ENCODE data around the gene SKA1. TPM values are rescaled to one million over a fixed set of nuclear protein-coding genes. Genes with fewer than 3 reads are reported as not detected.

The SKA1 gene, protein sequence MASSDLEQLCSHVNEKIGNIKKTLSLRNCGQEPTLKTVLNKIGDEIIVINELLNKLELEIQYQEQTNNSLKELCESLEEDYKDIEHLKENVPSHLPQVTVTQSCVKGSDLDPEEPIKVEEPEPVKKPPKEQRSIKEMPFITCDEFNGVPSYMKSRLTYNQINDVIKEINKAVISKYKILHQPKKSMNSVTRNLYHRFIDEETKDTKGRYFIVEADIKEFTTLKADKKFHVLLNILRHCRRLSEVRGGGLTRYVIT
- total RNA-seq (2021), result 20.2 and 20.6 TPM in 2 replicates
- long read RNA-seq, transcript SKA1-201 (7 exons, 2,905 nt), result major isoform, 9 of 30 reads
- long read RNA-seq, transcript SKA1-202 (7 exons, 979 nt), result minor isoform, 6 of 30 reads
- long read RNA-seq, partial matches to known transcripts, result 4 of 30 reads
- long read RNA-seq, other reads (novel, unspliced or antisense), result 11 of 30 reads

DNA sequence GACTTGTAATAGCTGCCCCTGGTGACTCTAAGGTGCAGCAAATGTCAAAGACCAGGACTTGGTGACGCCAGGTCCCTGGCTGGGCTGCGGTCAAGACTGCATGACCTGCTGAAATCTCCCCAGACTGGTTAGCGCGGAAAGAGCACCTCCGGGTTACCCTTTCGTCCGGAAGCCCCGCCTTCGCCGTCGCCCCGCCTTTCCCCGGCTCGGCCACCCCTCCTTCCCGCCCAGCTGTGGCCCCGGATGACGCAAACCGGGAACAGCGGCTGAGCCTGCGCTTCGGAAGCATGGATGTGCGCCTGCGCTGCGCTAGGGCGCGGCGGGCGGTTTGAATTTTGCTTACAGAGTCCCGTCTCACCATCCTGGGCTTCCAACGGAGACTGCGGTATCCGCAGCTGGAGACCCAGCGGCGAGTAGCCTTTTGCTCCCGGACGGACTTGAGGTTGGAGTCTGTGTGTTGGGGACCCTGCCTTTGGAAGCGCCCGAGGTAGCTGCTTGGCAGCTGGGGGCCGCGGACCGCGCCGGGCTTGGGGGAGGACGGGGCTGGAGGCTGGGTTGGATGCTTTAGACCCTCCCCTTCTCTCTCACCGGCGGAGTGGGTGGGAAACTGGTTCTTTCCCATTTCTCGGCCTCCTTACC, at the start of gene SKA1:
TSS of gene SKA1 (plus strand) at position 294 of the 639 bp plus-strand sequence. CDS start 785 bp downstream, outside the sequence.
- H2BK15ac ChIP-seq (ENCODE audit: low read depth, low read length), result no peak within 1 kb of the TSS

More for the DNA sequence above, at the start of gene SKA1:
- Histone ChIP-seq H3T11ph (ENCODE audit: low read length) (no peak within 1 kb of the TSS), H2AFZ (ENCODE audit: low read length) (peak within 1 kb of the TSS; percentile 80), H3K4me1 (ENCODE audit: insufficient read depth, low read length) (no peaks in the 10 kb centered on the region), H3K4ac (ENCODE audit: low read depth, low read length) (no peak within 1 kb of the TSS), H2BK120ac (ENCODE audit: low read depth, low read length, poor library complexity, severe bottlenecking) (peak within 1 kb of the TSS; percentile 19), H4K8ac (replicated peaks; ENCODE audit: insufficient read length, low read depth, low read length) (no peak within 1 kb of the TSS), H3K79me2 (ENCODE audit: insufficient read depth, low read length) (no peaks in the 10 kb centered on the region), H3K4me2 (ENCODE audit: insufficient read depth, insufficient read length, low read length) (peak within 1 kb of the TSS; percentile 75), H3K27ac (ENCODE audit: insufficient read length, low read depth, low read length) (no peak within 1 kb of the TSS), H2AK5ac (ENCODE audit: insufficient read length, low read length) (no peak within 1 kb of the TSS), H4K91ac (ENCODE audit: insufficient read length, low read depth, low read length) (no peak within 1 kb of the TSS), H3K56ac (ENCODE audit: insufficient read length, low read depth, low read length) (no peak within 1 kb of the TSS), H2BK12ac (ENCODE audit: insufficient read length, low read depth, low read length) (no peak within 1 kb of the TSS), H2BK5ac (ENCODE audit: insufficient read length, low read length) (no peak within 1 kb of the TSS), H3K9ac (ENCODE audit: extremely low read depth, insufficient read length, low read length) (peak within 1 kb of the TSS; percentile 81), H3K14ac (ENCODE audit: insufficient read depth, low read length) (peak within 1 kb of the TSS; percentile 13; the same call in 1 of the 2 replicates), H3K23ac (ENCODE audit: insufficient read length, low read depth, low read length) (no peak within 1 kb of the TSS), H3K27me3 (ENCODE audit: insufficient read depth, low read length) (no peaks in the 10 kb centered on the region), H3K9me3 (ENCODE audit: control insufficient read depth, low read depth, low read length) (no peaks in the 10 kb centered on the region), H4K20me1 (ENCODE audit: control insufficient read depth, insufficient read depth, insufficient read length) (no peaks in the 10 kb centered on the region), H4K5ac (ENCODE audit: insufficient read length, low read depth, low read length) (no peak within 1 kb of the TSS), H3K18ac (ENCODE audit: insufficient read length, low read depth, low read length) (peak within 1 kb of the TSS; percentile 70), H2BK20ac (ENCODE audit: low read depth, low read length, poor library complexity, severe bottlenecking) (no peak within 1 kb of the TSS), H3K79me1 (ENCODE audit: insufficient read depth, low read depth, low read length, poor library complexity, severe bottlenecking) (no peaks in the 10 kb centered on the region), H3K23me2 (ENCODE audit: insufficient read length, low read depth, low read length, poor library complexity, severe bottlenecking) (peaks cover 4% of the 10 kb centered on the region)
- Mint-ChIP-seq H3K27ac (peak within 1 kb of the TSS; percentile 88 to 96 (median 96); a peak in 6 of 7 replicates), H3K9me3 (peaks cover 12 to 16% of the 10 kb centered on the region in 2 experiments), H3K36me3 (ENCODE audit: insufficient read depth in 1 of 3, low read depth in 3 of 3) (peaks cover 2 to 20% (median 7%) of the 10 kb centered on the region in 3 experiments; a peak in 6 of 7 replicates), H3K4me3 (peak within 1 kb of the TSS; percentile 87 to 90), H3K27me3 (ENCODE audit: low read depth) (0 out of 2 replicates have a peak, but pooled peaks cover 2% of the 10 kb centered on the region), H3K4me1 (peaks cover 20% of the 10 kb centered on the region in 2 experiments)
- TF ChIP-seq, protein P1, sequence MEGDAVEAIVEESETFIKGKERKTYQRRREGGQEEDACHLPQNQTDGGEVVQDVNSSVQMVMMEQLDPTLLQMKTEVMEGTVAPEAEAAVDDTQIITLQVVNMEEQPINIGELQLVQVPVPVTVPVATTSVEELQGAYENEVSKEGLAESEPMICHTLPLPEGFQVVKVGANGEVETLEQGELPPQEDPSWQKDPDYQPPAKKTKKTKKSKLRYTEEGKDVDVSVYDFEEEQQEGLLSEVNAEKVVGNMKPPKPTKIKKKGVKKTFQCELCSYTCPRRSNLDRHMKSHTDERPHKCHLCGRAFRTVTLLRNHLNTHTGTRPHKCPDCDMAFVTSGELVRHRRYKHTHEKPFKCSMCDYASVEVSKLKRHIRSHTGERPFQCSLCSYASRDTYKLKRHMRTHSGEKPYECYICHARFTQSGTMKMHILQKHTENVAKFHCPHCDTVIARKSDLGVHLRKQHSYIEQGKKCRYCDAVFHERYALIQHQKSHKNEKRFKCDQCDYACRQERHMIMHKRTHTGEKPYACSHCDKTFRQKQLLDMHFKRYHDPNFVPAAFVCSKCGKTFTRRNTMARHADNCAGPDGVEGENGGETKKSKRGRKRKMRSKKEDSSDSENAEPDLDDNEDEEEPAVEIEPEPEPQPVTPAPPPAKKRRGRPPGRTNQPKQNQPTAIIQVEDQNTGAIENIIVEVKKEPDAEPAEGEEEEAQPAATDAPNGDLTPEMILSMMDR (conservative IDR thresholded peaks at IDR 0.05), result no peak
- WGBS (ENCODE audit: extremely low coverage, insufficient read length, low lambda C conversion rate), result no CpG with 5 or more reads among the region's 47 CpGs
- DNase-seq, result peak; percentile 98
